Tibial artery (tissue), 4 donors: Measurements from ENCODE around the gene GRAMD1B.

Experiments
- DNase-seq, 2 donors: peaks; one replicate each; pipeline ENCODE4 v3.0.0-alpha.2; 2019
- H3K27ac ChIP-seq, 2 donors: fragments of 200-600 bp; sonication (generic) in 1 of 2; 1 replicate in 1 of 2; 2 replicates in 1 of 2; pipeline ENCODE4 v1.5.1; 2018 to 2019; ENCODE audit warnings: mild to moderate bottlenecking in 1 of 2
- H3K27me3 ChIP-seq, 2 donors: fragments of 200-600 bp; sonication (generic) in 1 of 2; one replicate each; pipeline versions ENCODE4 v1.5.1 to v1.6.0; 2016 to 2019
- H3K36me3 ChIP-seq, 3 donors: fragments of 200-600 bp; sonication (generic) in 2 of 3; one replicate each; pipeline ENCODE4 v1.5.1; 2016 to 2019; ENCODE audit warnings: mild to moderate bottlenecking in 2 of 3
- H3K4me1 ChIP-seq, 4 donors: fragments of 200-600 bp; sonication (generic) in 2 of 4; 1 replicate in 3 of 4; 2 replicates in 1 of 4; pipeline ENCODE4 v1.5.1; 2016 to 2019
- H3K4me3 ChIP-seq, 2 donors: fragments of 200-600 bp; sonication (generic) in 1 of 2; 1 replicate in 1 of 2; 2 replicates in 1 of 2; pipeline ENCODE4 v1.5.1; 2018 to 2019; ENCODE audit warnings: mild to moderate bottlenecking in 2 of 2
- H3K9me3 ChIP-seq, 3 donors: fragments of 200-600 bp; sonication (generic) in 1 of 3; one replicate each; pipeline ENCODE4 v1.5.1; 2016 to 2019
- intact Hi-C: fragments of 100-400 bp; cut with DNase I; formaldehyde crosslinking; loops from one replicate; pipeline ENCODE4 v1.15.0; 2023; ENCODE audit warnings: low total_unique reads
- TF ChIP-seq, protein P1 (sequence below), 2 experiments: fragments of 200-600 bp in 1 of 2; fragments of 450-650 bp in 1 of 2; IDR thresholded peaks; one replicate each; pipeline ENCODE4 v1.5.1; 2017 to 2019; ENCODE audit warnings: antibody characterized with exemption in 2 of 2, mild to moderate bottlenecking in 1 of 2, moderate library complexity in 1 of 2

GRAMD1B gene

GRCh38 chr11:123628936-123629683 lies 199.0 kb downstream of the GRAMD1B start:
- H3K4me3 ChIP-seq, result no peak overlapping the region
- DNase-seq, result no peak
- TF ChIP-seq, protein P1, sequence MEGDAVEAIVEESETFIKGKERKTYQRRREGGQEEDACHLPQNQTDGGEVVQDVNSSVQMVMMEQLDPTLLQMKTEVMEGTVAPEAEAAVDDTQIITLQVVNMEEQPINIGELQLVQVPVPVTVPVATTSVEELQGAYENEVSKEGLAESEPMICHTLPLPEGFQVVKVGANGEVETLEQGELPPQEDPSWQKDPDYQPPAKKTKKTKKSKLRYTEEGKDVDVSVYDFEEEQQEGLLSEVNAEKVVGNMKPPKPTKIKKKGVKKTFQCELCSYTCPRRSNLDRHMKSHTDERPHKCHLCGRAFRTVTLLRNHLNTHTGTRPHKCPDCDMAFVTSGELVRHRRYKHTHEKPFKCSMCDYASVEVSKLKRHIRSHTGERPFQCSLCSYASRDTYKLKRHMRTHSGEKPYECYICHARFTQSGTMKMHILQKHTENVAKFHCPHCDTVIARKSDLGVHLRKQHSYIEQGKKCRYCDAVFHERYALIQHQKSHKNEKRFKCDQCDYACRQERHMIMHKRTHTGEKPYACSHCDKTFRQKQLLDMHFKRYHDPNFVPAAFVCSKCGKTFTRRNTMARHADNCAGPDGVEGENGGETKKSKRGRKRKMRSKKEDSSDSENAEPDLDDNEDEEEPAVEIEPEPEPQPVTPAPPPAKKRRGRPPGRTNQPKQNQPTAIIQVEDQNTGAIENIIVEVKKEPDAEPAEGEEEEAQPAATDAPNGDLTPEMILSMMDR (IDR thresholded peaks at IDR 0.05), result no peak
- intact Hi-C loops, result no loop called here
- H3K36me3 ChIP-seq, result no peaks in the 10 kb centered on the region
- no peaks in the 10 kb centered on the region for H3K9me3 ChIP-seq
- no peak overlapping the region for H3K27ac ChIP-seq
- no peaks in the 10 kb centered on the region for H3K27me3 ChIP-seq
- H3K4me1 ChIP-seq, result no peaks in the 10 kb centered on the region

GRCh38 chr11:123630126-123630608 lies 200.1 kb downstream of the GRAMD1B start:
- intact Hi-C loops, result no loop called here
- Histone ChIP-seq H3K4me1 (no peaks in the 10 kb centered on the region), H3K27me3 (no peaks in the 10 kb centered on the region), H3K27ac (no peak overlapping the region), H3K36me3 (no peaks in the 10 kb centered on the region), H3K4me3 (no peak overlapping the region), H3K9me3 (no peaks in the 10 kb centered on the region)
- no peak for DNase-seq
- TF ChIP-seq, protein P1 (IDR thresholded peaks at IDR 0.05), result no peak

DNA sequence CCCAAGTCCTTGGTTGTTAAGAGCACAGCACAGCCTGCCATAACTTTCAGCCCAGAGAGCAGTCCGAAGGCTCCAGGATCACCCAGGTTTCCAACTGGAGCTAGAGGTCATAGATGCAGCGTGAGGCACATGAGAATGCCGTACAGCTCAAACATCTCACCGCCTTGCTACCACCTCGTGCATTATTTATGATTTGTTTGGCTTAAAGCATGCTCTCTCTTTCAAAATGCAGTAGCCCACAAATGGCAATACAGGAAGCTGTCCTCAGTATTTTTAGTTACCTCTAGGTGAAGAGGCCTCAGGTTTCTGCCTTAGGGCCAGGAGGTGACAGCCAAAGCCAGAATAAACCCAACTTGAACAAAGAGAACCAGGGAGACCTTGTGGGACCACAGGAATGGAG lies 210.0 kb downstream of the GRAMD1B start:
- Histone ChIP-seq H3K36me3 (no peaks in the 10 kb centered on the region), H3K27ac (no peak overlapping the region), H3K4me1 (no peaks in the 10 kb centered on the region), H3K9me3 (no peaks in the 10 kb centered on the region), H3K4me3 (no peak overlapping the region), H3K27me3 (peaks cover 0 to 15% of the 10 kb centered on the region in 2 donors)
- intact Hi-C loops, result no loop called here
- DNase-seq, result no peak
- TF ChIP-seq, protein P1 (IDR thresholded peaks at IDR 0.05), result no peak

- Histone ChIP-seq H3K9me3 (no peaks in the 10 kb centered on the region), H3K27ac (no peak overlapping the region), H3K4me3 (no peak overlapping the region), H3K27me3 (peaks cover 0 to 17% of the 10 kb centered on the region in 2 donors), H3K36me3 (no peaks in the 10 kb centered on the region), H3K4me1 (no peaks in the 10 kb centered on the region)
- DNase-seq, result no peak
- intact Hi-C loops, result no loop called here
- TF ChIP-seq, protein P1 (IDR thresholded peaks at IDR 0.05), result peak in 1 of 2 experiments; percentile 26
These were observed 210.8 kb downstream of the GRAMD1B start for GRCh38 chr11:123640677-123641494.

DNA sequence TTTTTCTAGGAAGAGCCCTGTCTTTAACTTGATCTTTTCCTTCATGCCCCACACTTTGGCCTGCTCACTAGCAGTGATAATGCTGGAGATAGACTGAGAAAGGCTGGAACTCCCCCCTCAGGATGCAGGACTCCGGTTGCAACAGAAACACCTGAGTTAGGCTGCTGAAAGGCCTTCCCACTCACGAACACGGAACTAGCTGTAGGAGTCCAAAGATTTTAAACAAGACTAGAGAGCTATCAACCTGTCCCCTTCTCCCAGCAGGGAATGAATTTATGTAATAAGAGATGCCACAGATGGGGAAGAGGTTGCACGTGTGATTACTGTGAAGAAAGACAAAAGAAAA lies 211.4 kb downstream of the GRAMD1B start:
- no peaks in the 10 kb centered on the region for H3K36me3 ChIP-seq
- H3K4me1 ChIP-seq, result no peaks in the 10 kb centered on the region
- DNase-seq, result no peak
- H3K27me3 ChIP-seq, result peaks cover 0 to 17% of the 10 kb centered on the region in 2 donors
- TF ChIP-seq, protein P1 (IDR thresholded peaks at IDR 0.05), result no peak
- no peaks in the 10 kb centered on the region for H3K9me3 ChIP-seq
- intact Hi-C loops, result no loop called here
- H3K4me3 ChIP-seq, result no peak overlapping the region
- H3K27ac ChIP-seq, result no peak overlapping the region
